K562 (cell line): ENCODE data around the gene MYH9. TPM values are rescaled to one million over a fixed set of nuclear protein-coding genes. Genes with fewer than 3 reads are reported as not detected.

Experiments
- ATAC-seq: fragments of 200-7000 bp; cut with Tn5 transposase; 3 replicates; pipeline ENCODE4 v1.9.1; 2020; ENCODE audit warnings: moderate library complexity
- BruUV-seq: library from RNA; stranded (reverse); fragments of 400-500 nt; replicated peaks from 2 replicates; lab custom pipeline; 2021; lab: Mats Ljungman, UMichigan
- CTCF ChIA-PET: fragments of 300-600 bp; formaldehyde crosslinking; extraction: SDS; loops from one replicate; lab custom pipeline; 2021; ENCODE audit warnings: low intra/inter-chr PET ratio; lab: Yijun Ruan, JAX
- POLR2A ChIA-PET: fragments of 300-600, 350-650 bp; sonication (Branson Sonifier 250); formaldehyde crosslinking; extraction: SDS; loops from one replicate; lab custom pipeline; 2021; ENCODE audit warnings: antibody characterized with exemption, inconsistent platforms; lab: Yijun Ruan, JAX
- DNase-seq, 4 experiments: peaks; one replicate each; pipeline versions ENCODE4 v3.0.0 to v3.0.0-alpha.2; 2011 to 2018; ENCODE audit warnings: low spot score in 3 of 4, mixed read lengths in 3 of 4; ENCODE audit errors: extremely low read depth in 1 of 4
- FAIRE-seq: peaks from 2 replicates; lab custom pipeline; 2011; peaks lifted over from hg19 to GRCh38; lab: Jason Lieb, UNC
- H2AFZ ChIP-seq: 2 replicates; pipeline ENCODE4 v1.6.0; 2011; ENCODE audit warnings: low read depth, low read length, control low read depth, inconsistent platforms
- H3K27ac ChIP-seq: fragments of 200-600 bp; 3 replicates; pipeline ENCODE4 v1.8.0; 2011; ENCODE audit warnings: low read depth, mild to moderate bottlenecking, control low read depth, inconsistent platforms, low read length, moderate library complexity, mixed read lengths; ENCODE audit errors: extremely low read depth
- H3K27me3 ChIP-seq, 2 experiments: fragments of 300-600 bp in 1 of 2; 2 replicates in 1 of 2; 3 replicates in 1 of 2; pipeline versions ENCODE4 v1.6.0 to v1.8.0; 2011; ENCODE audit warnings: inconsistent platforms in 2 of 2, low read length in 2 of 2, mild to moderate bottlenecking in 1 of 2, mixed read lengths in 1 of 2, moderate library complexity in 1 of 2; ENCODE audit not compliant: control insufficient read depth in 2 of 2, insufficient read depth in 2 of 2
- H3K36me3 ChIP-seq: fragments of 300-600 bp; 3 replicates; pipeline ENCODE4 v1.8.0; 2011; ENCODE audit warnings: mild to moderate bottlenecking, low read length, inconsistent platforms; ENCODE audit not compliant: control insufficient read depth, insufficient read depth
- H3K4me1 ChIP-seq, 2 experiments: fragments of 200-600 bp in 1 of 2; replicated peaks in 1 of 2; 2 replicates in 1 of 2; 3 replicates in 1 of 2; pipeline versions ENCODE4 v1.5.1 to v1.8.0; 2011; ENCODE audit warnings: inconsistent platforms in 2 of 2, low read length in 2 of 2, mild to moderate bottlenecking in 1 of 2, mixed read lengths in 1 of 2, moderate library complexity in 1 of 2; ENCODE audit not compliant: control insufficient read depth in 2 of 2, insufficient read depth in 2 of 2
- H3K4me2 ChIP-seq: 2 replicates; pipeline ENCODE4 v1.6.1; 2011; ENCODE audit warnings: low read length, control low read depth, inconsistent platforms, mixed read lengths; ENCODE audit not compliant: insufficient read depth
- H3K4me3 ChIP-seq: fragments of 200-600 bp; sonication (generic), shearing (Covaris generic); 2 replicates; pipeline ENCODE4 v1.5.1; 2016; ENCODE audit warnings: control low read depth, inconsistent platforms
- H3K79me2 ChIP-seq: fragments of 200-600 bp; 3 replicates; pipeline ENCODE4 v1.8.0; 2011; ENCODE audit warnings: low read length, inconsistent platforms; ENCODE audit not compliant: control insufficient read depth, insufficient read depth
- H3K9ac ChIP-seq, 2 experiments: 2 replicates each; pipeline versions ENCODE4 v1.6.0 to v1.6.1; 2011; ENCODE audit warnings: low read depth in 2 of 2, low read length in 2 of 2, control low read depth in 1 of 2, inconsistent platforms in 1 of 2, mild to moderate bottlenecking in 1 of 2, mixed read lengths in 1 of 2; ENCODE audit not compliant: insufficient read depth in 1 of 2
- H3K9me1 ChIP-seq: one replicate; pipeline ENCODE4 v1.6.0; 2011; ENCODE audit warnings: inconsistent platforms, mild to moderate bottlenecking, low read length, moderate library complexity; ENCODE audit not compliant: control insufficient read depth, insufficient read depth
- H3K9me3 ChIP-seq: replicated peaks from 2 replicates; pipeline ENCODE4 v1.5.1; 2011; ENCODE audit warnings: low read depth, low read length, inconsistent platforms; ENCODE audit not compliant: control insufficient read depth, insufficient read depth
- H4K20me1 ChIP-seq: replicated peaks from 2 replicates; pipeline ENCODE4 v1.6.1; 2011; ENCODE audit warnings: low read length, inconsistent platforms, mixed read lengths; ENCODE audit not compliant: control insufficient read depth, insufficient read depth
- BRD9 ChIP-seq: fragments of 450-650 bp; IDR thresholded peaks from 2 replicates; pipeline ENCODE4 v1.6.1; 2018; ENCODE audit warnings: low read depth; ENCODE audit not compliant: partially characterized antibody
- HDAC1 ChIP-seq, 2 experiments: fragments of 450-650 bp; IDR thresholded peaks; 2 replicates each; pipeline ENCODE4 v1.6.1; 2016 to 2017; ENCODE audit warnings: inconsistent platforms in 1 of 2, mild to moderate bottlenecking in 1 of 2, moderate library complexity in 1 of 2
- NR2C2 ChIP-seq, 2 experiments: fragments of 200-800 bp in 1 of 2; sonication (Bioruptor generic) in 1 of 2; sonication (generic) in 1 of 2; formaldehyde crosslinking in 1 of 2; IDR thresholded peaks; 2 replicates each; pipeline versions ENCODE4 v1.6.1 to v1.8.0; 2016 to 2022; ENCODE audit warnings: mild to moderate bottlenecking in 1 of 2, missing compliant biosample characterization in 1 of 2, missing genetic modification characterization in 1 of 2, missing genetic modification reagents in 1 of 2
- RB1 ChIP-seq: fragments of 450-650 bp; IDR thresholded peaks from 2 replicates; pipeline ENCODE4 v1.6.1; 2017; ENCODE audit warnings: low read depth, mild to moderate bottlenecking
- RCOR1 ChIP-seq, 2 experiments: IDR thresholded peaks; 2 replicates each; pipeline ENCODE4 v1.6.1; 2012; ENCODE audit warnings: low read depth in 2 of 2, low read length in 2 of 2, borderline replicate concordance in 1 of 2, improper control_type of control experiment in 1 of 2
- SMC3 ChIP-seq: conservative IDR thresholded peaks from 2 replicates; pipeline ENCODE4 v1.6.1; 2011; ENCODE audit warnings: low read depth, low read length, improper control_type of control experiment; ENCODE audit not compliant: insufficient read depth
- SP1 ChIP-seq: sonication (generic); formaldehyde crosslinking; IDR thresholded peaks from 2 replicates; pipeline ENCODE4 v1.8.1; 2022; ENCODE audit warnings: mild to moderate bottlenecking, missing genetic modification reagents
- TAF9B ChIP-seq: fragments of 450-650 bp; IDR thresholded peaks from 2 replicates; pipeline ENCODE4 v1.6.1; 2018; ENCODE audit warnings: mild to moderate bottlenecking; ENCODE audit not compliant: partially characterized antibody
- ZNF23 ChIP-seq: fragments of 250-450 bp; sonication (Bioruptor Pico); IDR thresholded peaks from 2 replicates; pipeline ENCODE4 v1.4.0; 2020; ENCODE audit warnings: mild to moderate bottlenecking
- WGBS: fragments of 100-300 bp; shearing (Covaris generic); methylation state at CpG from one replicate; pipeline ENCODE4 v1.1.6; 2016; ENCODE audit warnings: low coverage, mixed read lengths; ENCODE audit not compliant: insufficient coverage; ENCODE audit errors: missing lambda C conversion rate; 5-methylcytosine and 5-hydroxymethylcytosine counted together
- in situ Hi-C: fragments of 300-500 bp; cut with MboI; formaldehyde crosslinking; loops from 4 replicates; pipeline ENCODE4 v1.15.0; 2018; ENCODE audit warnings: inconsistent platforms, mixed read lengths
- intact Hi-C: fragments of 100-400 bp; cut with micrococcal nuclease; formaldehyde crosslinking; loops from 2 replicates; pipeline ENCODE4 v1.14.2; 2022
- polyA plus RNA-seq, 8 experiments: library from polyadenylated mRNA; depleted of rRNA in 4 of 8; stranded (reverse) in 5 of 8; unstranded in 3 of 8; fragments of >200 nt; fragmentation: Nextera tagmentation in 2 of 8; fragmentation: Illumina TruSeq in 1 of 8; extraction: Ambion mirVana in 2 of 8; extraction: Trizol in 1 of 8; gene quantifications; 2 replicates each; pipeline versions ENCODE4 v1.2.1 to v1.2.3, GENCODE V29; 2011 to 2014; ENCODE audit warnings: inconsistent platforms in 1 of 8, missing spikeins in 1 of 8
- total RNA-seq, 7 experiments: library from RNA; depleted of rRNA in 6 of 7; stranded (reverse); fragments of >200 nt in 6 of 7; fragmentation: Illumina TruSeq in 2 of 7; extraction: Trizol in 2 of 7; gene quantifications; 2 replicates each; pipeline versions ENCODE4 v1.2.1 to v1.2.3, GENCODE V29; 2011 to 2021; ENCODE audit warnings: low replicate concordance in 1 of 7
- TF ChIP-seq, protein P1 (sequence below), 2 experiments: fragments of 450-650 bp; IDR thresholded peaks; 2 replicates each; pipeline ENCODE4 v1.6.1; 2016; ENCODE audit warnings: mild to moderate bottlenecking in 2 of 2, borderline replicate concordance in 1 of 2, low read depth in 1 of 2, moderate library complexity in 1 of 2

MYH9 gene
- total and polyA plus RNA-seq, 9 of the 15 experiments (the other 6 are each of a cell fraction or from before 2014, with no cell fraction given): 0.71 to 111 (median 24.6) TPM

DNA sequence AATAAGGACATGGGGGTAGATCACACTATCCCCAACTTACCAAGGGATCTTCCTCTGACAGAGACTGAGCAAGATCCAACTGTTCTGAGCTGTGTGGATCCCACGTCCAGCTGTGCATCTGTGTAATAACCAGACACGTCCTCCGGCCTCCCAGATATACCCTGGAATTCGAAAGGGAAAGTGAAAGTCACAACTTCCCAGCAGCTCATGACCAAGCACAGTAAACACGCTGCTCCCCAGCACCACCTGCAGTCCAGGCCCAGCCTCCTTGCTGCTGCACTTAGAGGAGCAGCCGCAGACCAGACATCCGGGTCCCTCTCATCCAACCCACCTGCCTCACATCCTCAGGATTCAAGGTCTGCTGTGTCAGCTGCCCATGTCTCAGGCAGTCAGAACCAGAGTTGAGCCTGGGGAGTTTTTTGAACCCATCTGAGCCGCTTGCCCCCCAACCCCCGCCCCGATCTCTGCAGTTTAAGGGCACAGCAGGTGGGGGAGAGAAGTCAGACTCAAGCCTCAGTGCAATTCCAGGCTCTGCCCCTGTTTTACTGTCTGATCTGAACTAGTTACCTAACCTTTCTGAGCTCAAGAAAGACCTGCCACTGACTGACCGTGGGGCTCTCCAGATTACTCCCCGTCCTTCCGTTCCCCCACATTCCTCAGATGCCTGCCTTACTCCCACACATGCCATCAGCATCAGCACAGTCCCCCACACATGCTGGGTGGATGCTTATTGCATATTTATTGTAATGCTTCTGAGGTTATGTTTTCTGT lies 148.2 kb downstream of the MYH9 start, which contains the start of gene APOL2:
Gene APOL2, minus strand, starts transcription at position 127 of the 771 bp plus-strand sequence. CDS start 6,365 bp downstream, outside the sequence.
- peak within 1 kb of the TSS; percentile 97 for H3K4me2 ChIP-seq
- intact Hi-C loops: loop anchor here (5.0 kb wide), 1 partner anchor 38 kb away; no protein-coding TSS in a partner anchor
- H3K79me2 ChIP-seq: peaks cover 23% of the 10 kb centered on the region
- no peaks in the 10 kb centered on the region for H3K27me3 ChIP-seq
- peak within 1 kb of the TSS; percentile 94 for H2AFZ ChIP-seq
- DNase-seq (peak; percentile 77 to 91 (median 81)), ATAC-seq (peak; percentile 99), FAIRE-seq (peak; percentile 96)
- WGBS: 5% methylated on average over 11 of the region's 13 CpGs
- CTCF ChIA-PET: no interaction called here
- H3K9me1 ChIP-seq: no peaks in the 10 kb centered on the region
- peak within 1 kb of the TSS; percentile 87 for H3K27ac ChIP-seq
- peaks cover 3% of the 10 kb centered on the region; the same call in 1 of the 3 replicates for H3K36me3 ChIP-seq
- in situ Hi-C loops: no loop called here
- peak within 1 kb of the TSS; percentile 74 to 89 for H3K9ac ChIP-seq
- BruUV-seq: no TSS peak
- peaks cover 4 to 6% of the 10 kb centered on the region in 2 experiments; a peak in 4 of 5 replicates for H3K4me1 ChIP-seq
- H3K4me3 ChIP-seq: peak within 1 kb of the TSS; percentile 59
- H4K20me1 ChIP-seq: no peaks in the 10 kb centered on the region
- H3K9me3 ChIP-seq: peaks cover 2% of the 10 kb centered on the region; the same call in 1 of the 2 replicates
- POLR2A ChIA-PET: interaction anchor here (0.6 to 3.2 kb wide), 9 partner anchors 10 to 1399 kb away, joined by 3 to 15 read pairs (median 3); partner anchors contain the start of gene APOL1
- no peak for TF ChIP-seq ZNF23 (CRISPR knock-in tag)
- 0 out of 4 replicates have a peak, but pooled peaks of 1 of the 2 experiments have one; percentile 30 for TF ChIP-seq HDAC1 (IDR thresholded peaks at IDR 0.05)
- no peak for TF ChIP-seq NR2C2 (CRISPR knock-in tag; IDR thresholded peaks at IDR 0.05)
- TF ChIP-seq NR2C2 (tag; IDR thresholded peaks at IDR 0.05): 0 out of 2 replicates have a peak, but pooled peaks have one; percentile 19
- 0 out of 2 replicates have a peak, but pooled peaks have one; percentile 17 for TF ChIP-seq SMC3
- TF ChIP-seq BRD9: peak; percentile 48
- TF ChIP-seq, protein P1, sequence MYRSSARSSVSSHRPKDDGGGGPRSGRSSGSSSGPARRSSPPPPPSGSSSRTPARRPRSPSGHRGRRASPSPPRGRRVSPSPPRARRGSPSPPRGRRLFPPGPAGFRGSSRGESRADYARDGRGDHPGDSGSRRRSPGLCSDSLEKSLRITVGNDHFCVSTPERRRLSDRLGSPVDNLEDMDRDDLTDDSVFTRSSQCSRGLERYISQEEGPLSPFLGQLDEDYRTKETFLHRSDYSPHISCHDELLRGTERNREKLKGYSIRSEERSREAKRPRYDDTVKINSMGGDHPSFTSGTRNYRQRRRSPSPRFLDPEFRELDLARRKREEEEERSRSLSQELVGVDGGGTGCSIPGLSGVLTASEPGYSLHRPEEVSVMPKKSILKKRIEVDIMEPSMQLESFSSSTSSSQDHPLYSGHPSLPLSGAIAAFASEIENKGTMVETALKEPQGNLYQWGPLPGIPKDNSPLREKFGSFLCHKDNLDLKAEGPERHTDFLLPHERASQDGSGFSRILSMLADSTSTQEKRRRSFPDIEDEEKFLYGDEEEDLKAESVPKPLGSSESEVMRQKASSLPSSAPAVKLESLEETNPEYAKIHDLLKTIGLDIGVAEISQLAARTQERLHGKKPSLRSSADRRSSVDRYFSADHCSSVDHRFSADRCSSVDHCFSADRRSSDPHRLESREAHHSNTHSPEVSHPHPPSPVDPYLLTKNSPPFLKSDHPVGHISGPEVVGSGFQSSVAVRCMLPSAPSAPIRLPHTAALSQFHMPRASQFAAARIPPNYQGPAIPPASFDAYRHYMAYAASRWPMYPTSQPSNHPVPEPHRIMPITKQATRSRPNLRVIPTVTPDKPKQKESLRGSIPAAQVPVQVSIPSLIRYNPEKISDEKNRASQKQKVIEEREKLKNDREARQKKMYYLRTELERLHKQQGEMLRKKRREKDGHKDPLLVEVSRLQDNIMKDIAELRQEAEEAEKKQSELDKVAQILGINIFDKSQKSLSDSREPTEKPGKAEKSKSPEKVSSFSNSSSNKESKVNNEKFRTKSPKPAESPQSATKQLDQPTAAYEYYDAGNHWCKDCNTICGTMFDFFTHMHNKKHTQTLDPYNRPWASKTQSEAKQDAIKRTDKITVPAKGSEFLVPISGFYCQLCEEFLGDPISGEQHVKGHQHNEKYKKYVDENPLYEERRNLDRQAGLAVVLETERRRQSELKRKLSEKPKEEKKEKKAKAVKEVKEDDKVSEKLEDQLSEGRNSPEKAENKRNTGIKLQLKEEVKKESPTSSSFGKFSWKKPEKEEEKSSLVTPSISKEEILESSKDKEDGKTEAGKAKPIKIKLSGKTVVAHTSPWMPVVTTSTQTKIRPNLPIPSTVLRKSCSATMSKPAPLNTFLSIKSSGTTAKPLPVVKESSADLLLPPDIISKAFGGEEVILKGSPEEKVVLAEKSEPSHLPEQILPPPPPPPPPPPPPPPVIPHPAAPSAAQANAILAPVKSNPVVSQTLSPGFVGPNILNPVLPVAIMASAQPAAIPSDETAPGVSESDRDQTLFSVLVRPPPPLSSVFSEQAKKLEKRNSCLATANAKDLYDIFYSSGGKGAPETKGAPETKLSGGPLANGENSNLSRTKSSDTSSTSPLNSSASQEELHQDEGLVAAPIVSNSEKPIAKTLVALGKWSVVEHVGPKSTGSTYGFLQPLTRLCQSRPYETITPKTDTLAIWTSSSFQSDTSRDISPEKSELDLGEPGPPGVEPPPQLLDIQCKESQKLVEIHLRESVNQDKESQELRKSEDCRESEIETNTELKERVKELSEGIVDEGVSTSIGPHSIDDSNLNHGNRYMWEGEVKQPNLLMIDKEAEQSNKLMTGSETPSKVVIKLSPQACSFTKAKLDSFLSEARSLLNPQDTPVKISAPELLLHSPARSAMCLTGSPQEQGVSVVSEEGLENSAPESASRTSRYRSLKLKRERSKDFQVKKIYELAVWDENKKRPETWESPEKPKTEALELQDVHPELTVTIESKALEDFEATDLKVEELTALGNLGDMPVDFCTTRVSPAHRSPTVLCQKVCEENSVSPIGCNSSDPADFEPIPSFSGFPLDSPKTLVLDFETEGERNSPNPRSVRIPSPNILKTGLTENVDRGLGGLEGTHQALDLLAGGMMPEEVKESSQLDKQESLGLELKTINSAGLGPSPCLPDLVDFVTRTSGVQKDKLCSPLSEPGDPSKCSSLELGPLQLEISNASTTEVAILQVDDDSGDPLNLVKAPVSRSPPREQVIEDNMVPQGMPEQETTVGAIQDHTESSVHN (IDR thresholded peaks at IDR 0.05; ENCODE audit: borderline replicate concordance in 1 of 2, low read depth in 1 of 2): peak in 1 of 2 experiments; percentile 94; a peak in 2 of 4 replicates
- peak; percentile 53; the same call in 1 of the 2 replicates for TF ChIP-seq SP1
- TF ChIP-seq RB1: peak; percentile 55; the same call in 1 of the 2 replicates
- TF ChIP-seq TAF9B: peak; percentile 90
- TF ChIP-seq RCOR1 (IDR thresholded peaks at IDR 0.05; ENCODE audit: borderline replicate concordance in 1 of 2, low read depth in 2 of 2, low read length in 2 of 2): peak in 1 of 2 experiments; percentile 45; a peak in 1 of 4 replicates
